NB4 (cell line): ENCODE results near the gene ADARB2.

Experiments
- DNase-seq: peaks from one replicate; pipeline ENCODE4 v3.0.0; 2010; ENCODE audit warnings: low read depth
- H3K4me3 ChIP-seq: one replicate; pipeline ENCODE4 v1.5.1; 2011; ENCODE audit warnings: mild to moderate bottlenecking, low read depth, low read length, moderate library complexity
- CTCF ChIP-seq: IDR thresholded peaks from one replicate; pipeline ENCODE4 v1.5.1; 2012; ENCODE audit warnings: low read depth, low read length
- MAX ChIP-seq: IDR thresholded peaks from 2 replicates; pipeline ENCODE4 v1.6.1; 2011; ENCODE audit warnings: low read depth, low read length
- MYC ChIP-seq: IDR thresholded peaks from 2 replicates; pipeline ENCODE4 v1.6.1; 2011; ENCODE audit warnings: low read depth, low read length
- POLR2A ChIP-seq: IDR thresholded peaks from 2 replicates; pipeline ENCODE4 v1.6.1; 2011; ENCODE audit warnings: mild to moderate bottlenecking; ENCODE audit not compliant: insufficient read length; ENCODE audit errors: extremely low read depth

ADARB2 gene

DNA sequence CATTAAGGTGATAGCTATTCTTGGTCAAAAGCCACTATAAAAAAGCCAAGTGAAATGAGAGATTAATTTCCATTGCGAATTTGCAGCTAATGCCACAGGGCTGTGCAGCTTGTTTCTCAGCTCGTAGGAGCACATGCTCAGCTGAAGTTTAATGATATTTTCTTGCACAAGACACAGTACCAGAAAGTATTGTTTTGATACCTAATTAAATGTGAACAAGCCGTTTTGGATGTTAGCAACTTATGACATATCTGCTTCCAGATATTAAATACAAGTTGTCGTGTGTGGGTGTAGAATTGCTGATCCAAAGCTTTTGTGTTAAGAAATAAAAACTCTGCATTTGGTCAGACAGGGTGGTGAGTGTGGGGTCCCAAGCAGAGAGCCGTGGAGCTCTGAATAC is 47.2 kb downstream of the ADARB2 start:
- TF ChIP-seq MYC: no peak
- TF ChIP-seq MAX: no peak
- no peak for TF ChIP-seq CTCF
- no peak for TF ChIP-seq POLR2A
- DNase-seq: no peak
- H3K4me3 ChIP-seq: no peak overlapping the region

- DNase-seq: no peak
- no peak overlapping the region for H3K4me3 ChIP-seq
- TF ChIP-seq CTCF (no peak), POLR2A (no peak), MAX (no peak), MYC (no peak)
Observed at GRCh38 chr10:1688531-1688930, 48.8 kb downstream of the ADARB2 start.

DNA sequence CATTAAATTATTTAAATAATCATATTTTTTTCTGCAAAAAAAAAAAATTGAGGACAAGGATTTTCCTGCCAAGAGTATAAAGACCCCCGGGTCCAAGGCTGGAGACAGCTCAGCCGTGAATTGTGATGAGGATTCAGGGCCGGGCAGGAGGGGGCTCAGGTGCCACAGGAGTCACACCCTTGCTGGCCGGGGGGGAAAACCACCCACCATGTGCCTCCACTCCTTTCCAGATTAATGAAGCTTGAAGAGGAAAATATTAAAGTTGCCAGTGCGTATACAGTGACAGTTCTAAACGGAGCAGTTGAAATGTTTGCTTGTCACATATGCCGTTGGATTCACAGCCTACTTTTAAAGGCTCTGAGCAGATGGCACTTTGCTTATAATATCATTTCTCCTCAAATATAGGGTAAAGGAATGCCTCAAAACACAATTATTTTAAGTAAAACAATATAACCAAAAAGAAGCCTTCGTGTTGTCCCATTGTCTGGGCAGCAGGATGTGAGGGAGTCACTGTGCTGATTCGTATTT is 49.6 kb downstream of the ADARB2 start:
- DNase-seq: no peak
- TF ChIP-seq MAX: no peak
- TF ChIP-seq CTCF: no peak
- no peak for TF ChIP-seq POLR2A
- no peak for TF ChIP-seq MYC
- H3K4me3 ChIP-seq: no peak overlapping the region

GRCh38 chr10:1687190-1687589 is 50.1 kb downstream of the ADARB2 start:
- DNase-seq: no peak
- H3K4me3 ChIP-seq: no peak overlapping the region
- TF ChIP-seq MAX (no peak), POLR2A (no peak), MYC (no peak)

- TF ChIP-seq MAX (no peak), POLR2A (no peak), CTCF (no peak), MYC (no peak)
- DNase-seq: no peak
Observed at GRCh38 chr10:1686491-1686749, 50.9 kb downstream of the ADARB2 start.

GRCh38 chr10:1685699-1686490 is 51.4 kb downstream of the ADARB2 start:
- DNase-seq: no peak
- H3K4me3 ChIP-seq: no peak overlapping the region
- TF ChIP-seq MAX (no peak), POLR2A (no peak), CTCF (no peak), MYC (no peak)

More at GRCh38 chr10:1686491-1686749, 50.9 kb downstream of the ADARB2 start:
- H3K4me3 ChIP-seq: no peak overlapping the region
